ENCODE results near the gene MED13. TPM values are rescaled to one million over a fixed set of nuclear protein-coding genes. Genes with fewer than 3 reads are reported as not detected.
A peak's percentile ranks its signal among the peaks of the same experiment; 100 is the strongest.

MED13 gene
- total RNA-seq, 1 experiment from 2014 or later = 60.7 TPM

DNA sequence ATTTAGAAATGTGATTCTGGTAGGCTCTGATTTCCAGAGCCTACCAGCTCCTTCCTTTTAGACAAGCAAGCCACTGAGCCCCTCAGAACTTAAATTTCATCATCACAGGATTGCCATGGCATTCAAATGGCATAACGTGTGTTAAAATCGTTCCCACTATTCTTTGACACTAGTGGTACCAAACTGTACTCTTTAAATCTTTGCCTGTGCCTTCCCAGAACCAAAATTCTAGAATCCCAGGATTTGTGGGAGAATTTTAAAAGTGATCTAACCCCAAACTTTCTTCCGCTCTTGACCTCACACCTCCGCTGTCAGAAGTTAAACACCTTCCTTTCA lies 137.0 kb downstream of the MED13 start:
- Mint-ChIP-seq H3K27ac (peak overlapping the region; percentile 30 to 96 (median 91); a peak in 4 of 7 replicates), H3K9me3 (no peaks in the 10 kb centered on the region), H3K4me3 (peak overlapping the region; percentile 88 to 95), H3K27me3 (ENCODE audit: low read depth) (peaks cover 4% of the 10 kb centered on the region; the same call in 1 of the 2 replicates), H3K4me1 (peaks cover 11% of the 10 kb centered on the region in 2 experiments), H3K36me3 (ENCODE audit: insufficient read depth in 1 of 3, low read depth in 3 of 3) (peaks cover 8 to 24% (median 19%) of the 10 kb centered on the region in 3 experiments; a peak in 6 of 7 replicates)
- Histone ChIP-seq H3K14ac (ENCODE audit: insufficient read depth, low read length) (no peak overlapping the region), H2AFZ (ENCODE audit: low read length) (no peak overlapping the region), H3K9ac (ENCODE audit: extremely low read depth, insufficient read length, low read length) (no peak overlapping the region), H4K91ac (ENCODE audit: insufficient read length, low read depth, low read length) (no peak overlapping the region), H2BK20ac (ENCODE audit: low read depth, low read length, poor library complexity, severe bottlenecking) (no peak overlapping the region), H3K79me2 (ENCODE audit: insufficient read depth, low read length) (peaks cover 2% of the 10 kb centered on the region; the same call in 1 of the 2 replicates), H2BK120ac (ENCODE audit: low read depth, low read length, poor library complexity, severe bottlenecking) (no peak overlapping the region), H3K27me3 (ENCODE audit: insufficient read depth, low read length) (no peaks in the 10 kb centered on the region), H4K8ac (replicated peaks; ENCODE audit: insufficient read length, low read depth, low read length) (no peak overlapping the region), H3K23me2 (ENCODE audit: insufficient read length, low read depth, low read length, poor library complexity, severe bottlenecking) (peaks cover 6% of the 10 kb centered on the region), H3K4me1 (ENCODE audit: insufficient read depth, low read length) (no peaks in the 10 kb centered on the region), H3K79me1 (ENCODE audit: insufficient read depth, low read depth, low read length, poor library complexity, severe bottlenecking) (no peaks in the 10 kb centered on the region), H4K5ac (ENCODE audit: insufficient read length, low read depth, low read length) (no peak overlapping the region), H3K27ac (ENCODE audit: insufficient read length, low read depth, low read length) (no peak overlapping the region), H4K20me1 (ENCODE audit: control insufficient read depth, insufficient read depth, insufficient read length) (no peaks in the 10 kb centered on the region), H3K18ac (ENCODE audit: insufficient read length, low read depth, low read length) (no peak overlapping the region), H3K23ac (ENCODE audit: insufficient read length, low read depth, low read length) (no peak overlapping the region), H3T11ph (ENCODE audit: low read length) (no peak overlapping the region), H3K9me3 (ENCODE audit: control insufficient read depth, low read depth, low read length) (no peaks in the 10 kb centered on the region), H3K56ac (ENCODE audit: insufficient read length, low read depth, low read length) (no peak overlapping the region), H2BK12ac (ENCODE audit: insufficient read length, low read depth, low read length) (no peak overlapping the region), H3K4me2 (ENCODE audit: insufficient read depth, insufficient read length, low read length) (peak overlapping the region; percentile 87), H3K4ac (ENCODE audit: low read depth, low read length) (no peak overlapping the region), H2BK5ac (ENCODE audit: insufficient read length, low read length) (no peak overlapping the region), H2AK5ac (ENCODE audit: insufficient read length, low read length) (no peak overlapping the region), H2BK15ac (ENCODE audit: low read depth, low read length) (no peak overlapping the region)
- TF ChIP-seq, protein P1, sequence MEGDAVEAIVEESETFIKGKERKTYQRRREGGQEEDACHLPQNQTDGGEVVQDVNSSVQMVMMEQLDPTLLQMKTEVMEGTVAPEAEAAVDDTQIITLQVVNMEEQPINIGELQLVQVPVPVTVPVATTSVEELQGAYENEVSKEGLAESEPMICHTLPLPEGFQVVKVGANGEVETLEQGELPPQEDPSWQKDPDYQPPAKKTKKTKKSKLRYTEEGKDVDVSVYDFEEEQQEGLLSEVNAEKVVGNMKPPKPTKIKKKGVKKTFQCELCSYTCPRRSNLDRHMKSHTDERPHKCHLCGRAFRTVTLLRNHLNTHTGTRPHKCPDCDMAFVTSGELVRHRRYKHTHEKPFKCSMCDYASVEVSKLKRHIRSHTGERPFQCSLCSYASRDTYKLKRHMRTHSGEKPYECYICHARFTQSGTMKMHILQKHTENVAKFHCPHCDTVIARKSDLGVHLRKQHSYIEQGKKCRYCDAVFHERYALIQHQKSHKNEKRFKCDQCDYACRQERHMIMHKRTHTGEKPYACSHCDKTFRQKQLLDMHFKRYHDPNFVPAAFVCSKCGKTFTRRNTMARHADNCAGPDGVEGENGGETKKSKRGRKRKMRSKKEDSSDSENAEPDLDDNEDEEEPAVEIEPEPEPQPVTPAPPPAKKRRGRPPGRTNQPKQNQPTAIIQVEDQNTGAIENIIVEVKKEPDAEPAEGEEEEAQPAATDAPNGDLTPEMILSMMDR (conservative IDR thresholded peaks at IDR 0.05) = no peak
- no peak for DNase-seq
- WGBS (ENCODE audit: extremely low coverage, insufficient read length, low lambda C conversion rate) = no CpG with 5 or more reads among the region's 4 CpGs

Measured in H9 (cell line).